Activated CD4-positive, alpha-beta T cell treated with anti-CD3 and anti-CD28 coated beads for 36 hours (primary cell): Measurements from ENCODE around the gene ATP1A1. TPM values are rescaled to one million over a fixed set of nuclear protein-coding genes. Genes with fewer than 3 reads are reported as not detected.

ENCODE experiments used
- ATAC-seq: fragments of 200-7000 bp; cut with Tn5 transposase; one replicate; pipeline ENCODE4 v1.10.0; 2021; ENCODE audit warnings: mild to moderate bottlenecking, moderate library complexity
- CTCF ChIA-PET: fragments of 350-600 bp; sonication (Branson Sonifier 250); formaldehyde crosslinking; loops from one replicate; lab custom pipeline; 2021; ENCODE audit warnings: antibody characterized with exemption; lab: Charles Lee
- POLR2A ChIA-PET: fragments of 350-600 bp; sonication (Branson Sonifier 250); formaldehyde crosslinking; loops from one replicate; lab custom pipeline; 2021; ENCODE audit warnings: antibody characterized with exemption, inconsistent platforms; lab: Charles Lee
- DNase-seq: peaks from one replicate; pipeline ENCODE4 v3.0.0-alpha.2; 2020
- H3K27ac Mint-ChIP-seq: one replicate; pipeline ENCODE4 v1.8.0; 2021; ENCODE audit warnings: mixed read lengths
- H3K27me3 Mint-ChIP-seq: one replicate; pipeline ENCODE4 v1.8.0; 2021; ENCODE audit warnings: mixed read lengths
- H3K36me3 Mint-ChIP-seq: one replicate; pipeline ENCODE4 v1.8.0; 2021; ENCODE audit warnings: low read depth, mixed read lengths
- H3K4me1 Mint-ChIP-seq: one replicate; pipeline ENCODE4 v1.8.0; 2021; ENCODE audit warnings: mixed read lengths
- H3K4me3 Mint-ChIP-seq: one replicate; pipeline ENCODE4 v1.8.0; 2021; ENCODE audit warnings: mild to moderate bottlenecking, moderate library complexity, mixed read lengths
- H3K9me3 Mint-ChIP-seq: one replicate; pipeline ENCODE4 v1.8.0; 2021; ENCODE audit warnings: low read depth, mixed read lengths
- intact Hi-C, 2 experiments: fragments of 100-400 bp; cut with DNase I in 1 of 2; cut with micrococcal nuclease in 1 of 2; formaldehyde crosslinking; loops; one replicate each; pipeline versions ENCODE4 v1.14.2 to v1.15.1; 2022 to 2024; cut with DNase I, micrococcal nuclease
- total RNA-seq, 2 experiments: library from RNA; stranded (reverse); gene quantifications; one replicate each; pipeline ENCODE4 v1.2.3, GENCODE V29; 2021

The ATP1A1 gene
- total RNA-seq, 2 experiments from 2014 or later: 247 to 257 TPM

- Mint-ChIP-seq H3K36me3 (no peaks in the 10 kb centered on the region), H3K4me3 (no peak overlapping the region), H3K27ac (no peak overlapping the region), H3K4me1 (peaks cover 38% of the 10 kb centered on the region), H3K27me3 (no peaks in the 10 kb centered on the region), H3K9me3 (no peaks in the 10 kb centered on the region)
- POLR2A ChIA-PET: no interaction called here
- intact Hi-C loops: loop anchor here (2.0 to 10.0 kb wide), 6 partner anchors 16 to 1658 kb away; partner anchors contain the start of genes CSDE1 (in 1 of the 2), GDAP2 (in 1 of the 2), MAN1A2 (in 1 of the 2) and WDR3 (in 1 of the 2)
- DNase-seq: no peak
- ATAC-seq: no peak
- CTCF ChIA-PET: interaction anchor here (1.2 kb wide), 1 partner anchor 70 kb away, joined by 5 read pairs; no protein-coding TSS in a partner anchor
These were observed 42.2 kb downstream of the ATP1A1 start for GRCh38 chr1:116415200-116415698.

- no peak overlapping the region for H3K27ac Mint-ChIP-seq
These were observed 42.9 kb downstream of the ATP1A1 start for GRCh38 chr1:116415699-116416533.

GRCh38 chr1:116416854-116417513 is 43.9 kb downstream of the ATP1A1 start:
- H3K27ac Mint-ChIP-seq: peak overlapping the region; percentile 88
- CTCF ChIA-PET: interaction anchor here (0.6 to 1.5 kb wide), 9 partner anchors 12 to 165 kb away, joined by 3 to 11 read pairs (median 3); no protein-coding TSS in a partner anchor
- DNase-seq: no peak

More at GRCh38 chr1:116415699-116416533, 42.9 kb downstream of the ATP1A1 start:
- intact Hi-C loops: loop anchor here (2.0 to 10.0 kb wide), 6 partner anchors 17 to 1659 kb away; partner anchors contain the start of genes CSDE1 (in 1 of the 2), GDAP2 (in 1 of the 2), MAN1A2 (in 1 of the 2) and WDR3 (in 1 of the 2)
- Mint-ChIP-seq H3K4me3 (no peak overlapping the region), H3K4me1 (peaks cover 39% of the 10 kb centered on the region), H3K36me3 (no peaks in the 10 kb centered on the region), H3K9me3 (no peaks in the 10 kb centered on the region), H3K27me3 (no peaks in the 10 kb centered on the region)
- CTCF ChIA-PET: interaction anchor here (0.9 to 1.2 kb wide), 2 partner anchors 62 to 69 kb away, joined by 3 to 5 read pairs; no protein-coding TSS in a partner anchor
- POLR2A ChIA-PET: interaction anchor here (0.7 kb wide), 1 partner anchor 36 kb away, joined by 3 read pairs; no protein-coding TSS in a partner anchor
- DNase-seq (no peak), ATAC-seq (no peak)

GRCh38 chr1:116417678-116418077 is 44.6 kb downstream of the ATP1A1 start:
- no peak for DNase-seq
- CTCF ChIA-PET: interaction anchor here (0.6 to 1.5 kb wide), 6 partner anchors 17 to 82 kb away, joined by 3 to 11 read pairs (median 3); no protein-coding TSS in a partner anchor
- no peaks in the 10 kb centered on the region for H3K9me3 Mint-ChIP-seq
- intact Hi-C loops: loop anchor here (1.0 to 10.0 kb wide), 10 partner anchors 27 to 1660 kb away; partner anchors contain the start of genes ATP1A1 (in 2 of the 2), CD58 (in 1 of the 2), CSDE1 (in 1 of the 2) and GDAP2 (in 1 of the 2)
- H3K27ac Mint-ChIP-seq: peak overlapping the region; percentile 88
- H3K4me3 Mint-ChIP-seq: peak overlapping the region; percentile 92
- H3K36me3 Mint-ChIP-seq: no peaks in the 10 kb centered on the region
- no peak for ATAC-seq
- peaks cover 36% of the 10 kb centered on the region for H3K4me1 Mint-ChIP-seq
- no peaks in the 10 kb centered on the region for H3K27me3 Mint-ChIP-seq
- POLR2A ChIA-PET: no interaction called here

More at GRCh38 chr1:116416854-116417513, 43.9 kb downstream of the ATP1A1 start:
- Mint-ChIP-seq H3K4me1 (peaks cover 39% of the 10 kb centered on the region), H3K9me3 (no peaks in the 10 kb centered on the region), H3K4me3 (peak overlapping the region; percentile 92), H3K27me3 (no peaks in the 10 kb centered on the region), H3K36me3 (no peaks in the 10 kb centered on the region)
- intact Hi-C loops: loop anchor here (5.0 to 10.0 kb wide), 5 partner anchors 140 to 1660 kb away; partner anchors contain the start of genes CSDE1 (in 1 of the 2), GDAP2 (in 1 of the 2), MAN1A2 (in 1 of the 2) and WDR3 (in 1 of the 2)
- POLR2A ChIA-PET: interaction anchor here (0.7 kb wide), 1 partner anchor 37 kb away, joined by 3 read pairs; no protein-coding TSS in a partner anchor
- ATAC-seq: no peak

- Mint-ChIP-seq H3K9me3 (no peaks in the 10 kb centered on the region), H3K36me3 (no peaks in the 10 kb centered on the region), H3K4me1 (peaks cover 32% of the 10 kb centered on the region), H3K4me3 (peak overlapping the region; percentile 92), H3K27me3 (no peaks in the 10 kb centered on the region), H3K27ac (peak overlapping the region; percentile 88)
- ChIA-PET CTCF (interaction anchor here (0.7 to 4.5 kb wide), 8 partner anchors 35 to 279 kb away, joined by 3 to 13 read pairs (median 6); no protein-coding TSS in a partner anchor), POLR2A (interaction anchor here (0.6 to 1.1 kb wide), 2 partner anchors 43 to 426 kb away, joined by 3 read pairs; no protein-coding TSS in a partner anchor)
- intact Hi-C loops: loop anchor here (1.0 to 10.0 kb wide), 10 partner anchors 28 to 1661 kb away; partner anchors contain the start of genes ATP1A1 (in 2 of the 2), CD58 (in 1 of the 2), CSDE1 (in 1 of the 2) and GDAP2 (in 1 of the 2)
- DNase-seq (peak; percentile 92), ATAC-seq (peak; percentile 88)
These were observed 45.2 kb downstream of the ATP1A1 start for GRCh38 chr1:116418091-116418830.

- DNase-seq (no peak), ATAC-seq (no peak)
- intact Hi-C loops: no loop called here
- no peaks in the 10 kb centered on the region for H3K27me3 Mint-ChIP-seq
- ChIA-PET CTCF (interaction anchor here (0.7 to 4.5 kb wide), 4 partner anchors 22 to 282 kb away, joined by 3 to 13 read pairs (median 6); no protein-coding TSS in a partner anchor), POLR2A (no interaction called here)
- H3K4me1 Mint-ChIP-seq: peaks cover 25% of the 10 kb centered on the region
- H3K9me3 Mint-ChIP-seq: no peaks in the 10 kb centered on the region
- H3K27ac Mint-ChIP-seq: no peak overlapping the region
- H3K36me3 Mint-ChIP-seq: no peaks in the 10 kb centered on the region
- no peak overlapping the region for H3K4me3 Mint-ChIP-seq
These were observed 47.6 kb downstream of the ATP1A1 start for GRCh38 chr1:116420417-116421200.

GRCh38 chr1:116424438-116424837 is 51.4 kb downstream of the ATP1A1 start:
- no peak overlapping the region for H3K4me3 Mint-ChIP-seq
- ATAC-seq (no peak), DNase-seq (no peak)
- ChIA-PET POLR2A (no interaction called here), CTCF (interaction anchor here (0.6 kb wide), 1 partner anchor 173 kb away, joined by 3 read pairs; no protein-coding TSS in a partner anchor)
- H3K36me3 Mint-ChIP-seq: no peaks in the 10 kb centered on the region
- no peaks in the 10 kb centered on the region for H3K9me3 Mint-ChIP-seq
- intact Hi-C loops: no loop called here
- H3K27me3 Mint-ChIP-seq: no peaks in the 10 kb centered on the region
- no peak overlapping the region for H3K27ac Mint-ChIP-seq
- H3K4me1 Mint-ChIP-seq: peaks cover 4% of the 10 kb centered on the region

GRCh38 chr1:116424863-116425262 is 51.8 kb downstream of the ATP1A1 start:
- CTCF ChIA-PET: no interaction called here
- H3K27ac Mint-ChIP-seq: no peak overlapping the region
- POLR2A ChIA-PET: no interaction called here
- ATAC-seq (no peak), DNase-seq (no peak)
- no peaks in the 10 kb centered on the region for H3K9me3 Mint-ChIP-seq
- H3K36me3 Mint-ChIP-seq: no peaks in the 10 kb centered on the region
- peaks cover 3% of the 10 kb centered on the region for H3K4me1 Mint-ChIP-seq
- H3K27me3 Mint-ChIP-seq: no peaks in the 10 kb centered on the region
- no peak overlapping the region for H3K4me3 Mint-ChIP-seq
- intact Hi-C loops: no loop called here

GRCh38 chr1:116425987-116426386 is 52.9 kb downstream of the ATP1A1 start:
- H3K4me1 Mint-ChIP-seq: no peaks in the 10 kb centered on the region
- CTCF ChIA-PET: no interaction called here
- H3K27me3 Mint-ChIP-seq: no peaks in the 10 kb centered on the region
- DNase-seq: no peak
- POLR2A ChIA-PET: no interaction called here
- no peak for ATAC-seq
- H3K9me3 Mint-ChIP-seq: no peaks in the 10 kb centered on the region
- H3K4me3 Mint-ChIP-seq: no peak overlapping the region
- intact Hi-C loops: no loop called here
- no peaks in the 10 kb centered on the region for H3K36me3 Mint-ChIP-seq
- H3K27ac Mint-ChIP-seq: no peak overlapping the region
